ENCODE results near the gene PPP6R2. TPM values are rescaled to one million over a fixed set of nuclear protein-coding genes. Genes with fewer than 3 reads are reported as not detected.

The PPP6R2 gene
- polyA plus RNA-seq, 1 experiment = 26.6 TPM

DNA sequence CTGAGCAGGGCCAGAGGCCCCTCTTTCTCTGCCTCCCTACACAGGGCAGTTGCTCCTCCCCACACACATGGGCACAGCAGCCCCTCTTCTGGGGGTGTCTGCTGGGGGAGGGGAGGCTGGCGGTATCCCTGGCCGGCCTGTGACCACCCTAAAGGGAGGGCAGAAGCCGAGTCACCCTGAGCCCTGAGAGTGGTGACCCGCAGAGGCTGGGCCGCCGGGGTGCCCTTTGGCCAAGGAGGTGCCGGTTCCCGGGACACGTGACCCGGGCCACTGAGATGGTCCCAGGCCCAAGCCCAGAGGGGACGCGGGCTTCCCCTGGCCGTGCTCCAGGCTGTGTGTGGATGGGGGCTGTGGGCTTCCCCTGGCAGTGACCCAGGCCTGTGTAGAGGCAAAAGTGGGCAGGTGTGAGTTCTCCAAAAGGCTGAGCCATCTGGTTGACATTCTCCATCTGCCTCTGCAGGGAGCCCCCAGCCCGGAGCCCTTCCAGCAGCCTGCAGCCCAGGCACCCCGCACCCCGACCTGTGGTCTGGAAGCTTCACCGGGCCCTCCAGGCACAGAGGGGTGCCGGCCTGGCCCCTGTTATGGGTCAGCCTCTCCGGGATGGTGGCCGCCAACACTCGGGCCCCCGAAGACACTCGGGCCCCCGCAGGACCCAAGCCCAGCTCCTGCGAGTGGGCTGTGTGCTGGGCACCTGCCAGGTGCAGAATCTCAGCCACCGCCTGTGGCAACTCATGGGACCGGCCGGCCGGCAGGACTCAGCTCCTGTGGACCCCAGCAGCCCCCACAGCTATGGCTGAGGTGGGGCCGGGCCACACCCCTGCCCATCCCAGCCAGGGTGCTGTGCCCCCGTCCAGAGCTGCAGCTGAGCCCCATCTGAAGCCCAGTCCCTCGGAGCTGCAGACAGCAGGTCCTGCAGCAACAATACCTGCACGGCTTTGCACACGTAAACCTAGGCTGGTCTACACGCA, 139.3 kb downstream of the PPP6R2 start:
- Histone ChIP-seq H3K4me3 (ENCODE audit: low read depth, low read length) (peak overlapping the region; percentile 69), H3K27me3 (ENCODE audit: control insufficient read depth, insufficient read depth, low read length) (peaks cover 24% of the 10 kb centered on the region), H3K27ac (ENCODE audit: low read depth, low read length) (no peak overlapping the region), H3K9me3 (ENCODE audit: control insufficient read depth, insufficient read depth, low read length) (peaks cover 4% of the 10 kb centered on the region; the same call in 1 of the 2 replicates)
- CTCF ChIA-PET = interaction anchor here (1.2 to 1.4 kb wide), 2 partner anchors 16 to 81 kb away, joined by 3 read pairs; partner anchors contain the start of gene SYCE3
- POLR2A ChIA-PET = no interaction called here
- TF ChIP-seq, protein P1, sequence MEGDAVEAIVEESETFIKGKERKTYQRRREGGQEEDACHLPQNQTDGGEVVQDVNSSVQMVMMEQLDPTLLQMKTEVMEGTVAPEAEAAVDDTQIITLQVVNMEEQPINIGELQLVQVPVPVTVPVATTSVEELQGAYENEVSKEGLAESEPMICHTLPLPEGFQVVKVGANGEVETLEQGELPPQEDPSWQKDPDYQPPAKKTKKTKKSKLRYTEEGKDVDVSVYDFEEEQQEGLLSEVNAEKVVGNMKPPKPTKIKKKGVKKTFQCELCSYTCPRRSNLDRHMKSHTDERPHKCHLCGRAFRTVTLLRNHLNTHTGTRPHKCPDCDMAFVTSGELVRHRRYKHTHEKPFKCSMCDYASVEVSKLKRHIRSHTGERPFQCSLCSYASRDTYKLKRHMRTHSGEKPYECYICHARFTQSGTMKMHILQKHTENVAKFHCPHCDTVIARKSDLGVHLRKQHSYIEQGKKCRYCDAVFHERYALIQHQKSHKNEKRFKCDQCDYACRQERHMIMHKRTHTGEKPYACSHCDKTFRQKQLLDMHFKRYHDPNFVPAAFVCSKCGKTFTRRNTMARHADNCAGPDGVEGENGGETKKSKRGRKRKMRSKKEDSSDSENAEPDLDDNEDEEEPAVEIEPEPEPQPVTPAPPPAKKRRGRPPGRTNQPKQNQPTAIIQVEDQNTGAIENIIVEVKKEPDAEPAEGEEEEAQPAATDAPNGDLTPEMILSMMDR (IDR thresholded peaks at IDR 0.05; ENCODE audit: low read depth, low read length) = no peak
- DNase-seq (ENCODE audit: low read depth, low spot score) = no peak

DNA sequence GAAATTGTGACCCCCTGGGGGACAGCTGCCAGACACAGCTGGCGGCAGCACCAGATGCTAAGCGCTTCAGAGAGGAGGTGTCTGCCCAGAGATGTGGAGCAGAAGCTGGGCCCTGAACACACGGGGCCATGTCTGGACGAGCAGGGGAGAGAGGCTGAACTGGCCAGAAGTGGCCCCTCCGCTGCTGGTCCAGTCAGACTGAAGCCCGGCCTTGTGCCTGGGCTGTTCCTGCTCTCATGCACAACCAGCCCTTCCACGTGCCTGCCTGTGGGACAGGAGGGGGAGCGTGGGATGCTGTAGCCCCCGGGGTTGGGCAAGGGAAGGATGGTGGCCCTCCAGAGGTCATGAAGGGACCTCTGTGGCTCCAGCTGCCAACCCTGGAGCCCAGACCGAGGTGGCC, 140.0 kb downstream of the PPP6R2 start:
- CTCF ChIA-PET = interaction anchor here (1.2 to 1.4 kb wide), 2 partner anchors 15 to 80 kb away, joined by 3 read pairs; partner anchors contain the start of gene SYCE3

DNA sequence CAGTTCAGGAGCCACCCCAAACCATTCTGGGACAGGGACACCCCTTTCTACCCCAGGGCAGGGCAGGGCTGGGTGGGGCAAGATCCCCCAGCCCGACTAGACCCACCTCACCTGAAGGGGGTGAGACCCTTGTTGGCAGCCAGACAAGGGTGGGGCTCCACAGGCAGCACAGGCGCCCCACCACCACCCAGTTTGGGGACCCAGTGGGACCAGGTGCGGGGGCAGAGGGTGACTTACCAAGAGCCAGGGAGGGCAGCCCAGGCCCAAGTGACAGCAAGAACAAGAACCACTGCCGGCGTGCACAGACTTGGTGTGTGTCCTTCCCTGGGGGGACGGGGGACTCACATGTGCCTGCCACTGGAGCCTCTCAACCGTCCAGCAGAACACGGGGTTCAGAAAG, 140.4 kb downstream of the PPP6R2 start:
- Histone ChIP-seq H3K9me3 (ENCODE audit: control insufficient read depth, insufficient read depth, low read length) (peaks cover 4% of the 10 kb centered on the region; the same call in 1 of the 2 replicates), H3K27me3 (ENCODE audit: control insufficient read depth, insufficient read depth, low read length) (peaks cover 24% of the 10 kb centered on the region), H3K4me3 (ENCODE audit: low read depth, low read length) (no peak overlapping the region), H3K27ac (ENCODE audit: low read depth, low read length) (no peak overlapping the region)
- POLR2A ChIA-PET = no interaction called here
- TF ChIP-seq, protein P1 (IDR thresholded peaks at IDR 0.05; ENCODE audit: low read depth, low read length) = no peak
- CTCF ChIA-PET = interaction anchor here (1.4 kb wide), 1 partner anchor 15 kb away, joined by 3 read pairs; no protein-coding TSS in a partner anchor
- no peak for DNase-seq (ENCODE audit: low read depth, low spot score)

More for the DNA sequence above, 140.0 kb downstream of the PPP6R2 start:
- H3K27me3 ChIP-seq (ENCODE audit: control insufficient read depth, insufficient read depth, low read length) = peaks cover 24% of the 10 kb centered on the region
- no peak for DNase-seq (ENCODE audit: low read depth, low spot score)
- peaks cover 4% of the 10 kb centered on the region; the same call in 1 of the 2 replicates for H3K9me3 ChIP-seq (ENCODE audit: control insufficient read depth, insufficient read depth, low read length)
- H3K4me3 ChIP-seq (ENCODE audit: low read depth, low read length) = peak overlapping the region; percentile 27
- H3K27ac ChIP-seq (ENCODE audit: low read depth, low read length) = no peak overlapping the region
- TF ChIP-seq, protein P1 (IDR thresholded peaks at IDR 0.05; ENCODE audit: low read depth, low read length) = no peak
- POLR2A ChIA-PET = no interaction called here

DNA sequence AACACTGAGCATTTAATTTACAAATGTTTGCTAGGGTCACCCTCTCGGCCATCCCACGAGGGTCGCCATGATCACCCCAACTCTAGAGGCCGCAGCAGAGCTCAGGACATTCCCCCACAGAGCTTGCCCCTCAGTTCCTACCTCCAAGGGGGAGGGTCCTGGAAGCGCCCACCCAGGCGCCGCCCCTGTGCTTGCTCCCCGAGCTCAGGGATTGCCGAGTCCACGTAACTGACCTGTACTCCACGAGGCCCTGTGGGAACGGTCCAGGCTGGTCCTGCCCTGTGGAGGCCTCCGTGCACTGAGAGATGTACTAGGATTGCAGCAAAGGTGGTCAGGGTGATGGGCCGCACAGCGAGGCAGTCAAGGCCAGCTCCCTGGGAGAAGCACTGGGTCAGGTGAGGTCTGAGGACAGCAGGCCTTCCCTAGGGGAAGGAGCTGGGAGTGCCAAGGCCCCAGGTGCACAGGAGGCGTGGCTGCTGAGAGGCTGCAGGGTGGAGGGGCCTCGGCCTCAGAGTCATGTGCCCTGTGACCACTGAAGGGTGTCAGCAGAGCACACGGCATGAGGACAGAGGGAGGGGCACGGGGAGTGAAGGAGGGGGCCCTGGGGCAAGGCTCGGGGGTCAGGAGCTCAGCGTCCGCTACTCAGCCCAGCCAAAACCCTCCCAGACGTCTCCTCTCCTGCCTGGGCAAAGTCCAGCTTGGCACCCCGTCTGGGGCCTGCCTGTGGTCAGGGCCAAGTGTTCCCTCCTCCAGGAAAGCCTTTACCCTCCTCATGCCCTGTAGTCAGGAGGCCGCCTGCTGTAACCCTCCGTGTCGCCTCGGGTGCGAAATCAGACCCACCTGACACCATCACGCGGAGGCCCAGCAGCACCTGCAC, 141.1 kb downstream of the PPP6R2 start:
- ChIA-PET POLR2A (interaction anchor here (0.9 kb wide), 1 partner anchor 257 kb away, joined by 5 read pairs; no protein-coding TSS in a partner anchor), CTCF (interaction anchor here (1.2 kb wide), 1 partner anchor 14 kb away, joined by 3 read pairs; no protein-coding TSS in a partner anchor)
- TF ChIP-seq, protein P1 (IDR thresholded peaks at IDR 0.05; ENCODE audit: low read depth, low read length) = no peak
- Histone ChIP-seq H3K27ac (ENCODE audit: low read depth, low read length) (no peak overlapping the region), H3K4me3 (ENCODE audit: low read depth, low read length) (no peak overlapping the region), H3K27me3 (ENCODE audit: control insufficient read depth, insufficient read depth, low read length) (peaks cover 24% of the 10 kb centered on the region), H3K9me3 (ENCODE audit: control insufficient read depth, insufficient read depth, low read length) (peaks cover 4% of the 10 kb centered on the region; the same call in 1 of the 2 replicates)
- no peak for DNase-seq (ENCODE audit: low read depth, low spot score)

All from AG04450 (cell line).